ENCODE measurements around the gene RGS7. TPM values are rescaled to one million over a fixed set of nuclear protein-coding genes. Genes with fewer than 3 reads are reported as not detected.
"Not testable (repeated sequence)": the region's sequence is repeated elsewhere in the genome, so short reads cannot be mapped to it uniquely, and the experiment has no call there.

RGS7 gene
- total RNA-seq, 1 donor from 2014 or later: 0.58 TPM

DNA sequence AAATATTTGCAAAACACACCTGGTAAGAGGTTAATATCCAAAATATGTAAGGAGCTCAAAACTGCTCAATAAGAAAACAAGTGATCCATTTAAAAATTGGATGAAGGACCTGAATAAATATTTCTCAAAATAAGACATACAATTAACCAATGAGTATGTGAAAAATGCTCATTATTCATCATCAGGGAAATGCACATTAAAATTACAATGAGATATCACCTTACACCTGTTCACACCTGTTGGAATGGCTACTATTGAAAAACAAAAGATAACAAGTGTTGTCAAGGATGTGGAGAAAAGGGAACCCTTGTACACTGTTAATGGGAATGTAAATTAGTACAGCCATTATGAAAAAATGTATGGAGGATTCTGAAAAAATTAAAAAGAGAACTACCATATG lies 609.1 kb downstream of the RGS7 start:
- no peak for DNase-seq (ENCODE audit: extremely low read depth, low read depth, low spot score)

DNA sequence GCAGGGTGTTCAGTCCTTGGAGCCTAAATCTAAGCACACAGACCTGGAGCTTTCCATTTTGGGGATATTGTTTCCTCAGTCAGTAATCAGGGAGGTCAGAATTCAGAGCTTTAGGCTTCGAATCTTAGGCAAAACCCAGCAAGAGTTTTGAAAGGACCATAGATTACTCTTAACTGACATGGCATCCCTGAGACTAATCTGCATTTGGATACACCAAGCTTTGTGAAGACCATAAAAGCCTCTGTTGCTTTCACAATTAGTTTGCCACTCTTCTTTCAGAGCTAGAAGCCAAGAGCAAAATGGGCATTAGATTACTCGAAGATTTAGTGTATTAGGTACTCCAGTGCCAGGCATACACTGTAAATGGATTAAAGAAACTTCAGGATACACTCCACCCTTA lies 613.3 kb downstream of the RGS7 start:
- DNase-seq (ENCODE audit: extremely low read depth, low read depth, low spot score): no peak

DNA sequence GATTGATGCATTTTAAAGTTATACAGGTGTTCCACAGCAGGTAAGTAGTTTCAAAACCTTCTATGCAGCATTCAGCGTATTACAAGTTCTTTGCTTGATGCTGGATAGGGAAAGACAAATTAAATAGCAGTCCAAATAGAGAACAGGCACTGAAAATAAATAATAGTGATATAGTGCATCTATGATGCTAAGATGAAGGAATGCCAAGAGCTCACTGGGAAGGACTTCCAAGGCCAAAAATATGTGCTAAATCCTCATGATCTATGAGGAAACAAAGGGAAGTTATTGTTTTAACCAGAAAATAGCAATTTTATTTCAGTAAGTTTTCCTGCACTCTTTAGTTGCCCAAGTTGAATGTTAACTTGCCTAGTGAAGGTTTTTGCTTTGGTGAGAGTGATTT lies 617.3 kb downstream of the RGS7 start:
- no peak for DNase-seq (ENCODE audit: extremely low read depth, low read depth, low spot score)

DNA sequence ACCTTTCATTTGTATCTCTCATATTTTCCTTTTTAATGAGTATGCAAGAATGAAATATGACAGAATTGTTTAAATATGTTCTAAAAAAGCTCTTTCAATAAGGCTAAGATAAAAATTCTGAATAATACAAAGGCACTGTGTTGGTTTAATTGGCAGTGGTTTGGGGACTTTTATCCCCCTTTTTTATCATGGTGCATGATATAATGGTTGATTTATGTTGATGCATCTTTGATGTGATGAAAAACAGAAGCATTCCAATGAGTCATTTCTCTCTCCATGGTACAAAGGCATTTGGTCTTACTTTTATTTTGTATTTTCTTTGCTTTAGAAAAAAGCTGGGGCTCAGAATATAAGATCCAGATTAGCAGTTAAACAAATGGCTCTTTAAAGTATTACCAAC lies 617.9 kb downstream of the RGS7 start:
- DNase-seq (ENCODE audit: extremely low read depth, low read depth, low spot score): no peak

DNA sequence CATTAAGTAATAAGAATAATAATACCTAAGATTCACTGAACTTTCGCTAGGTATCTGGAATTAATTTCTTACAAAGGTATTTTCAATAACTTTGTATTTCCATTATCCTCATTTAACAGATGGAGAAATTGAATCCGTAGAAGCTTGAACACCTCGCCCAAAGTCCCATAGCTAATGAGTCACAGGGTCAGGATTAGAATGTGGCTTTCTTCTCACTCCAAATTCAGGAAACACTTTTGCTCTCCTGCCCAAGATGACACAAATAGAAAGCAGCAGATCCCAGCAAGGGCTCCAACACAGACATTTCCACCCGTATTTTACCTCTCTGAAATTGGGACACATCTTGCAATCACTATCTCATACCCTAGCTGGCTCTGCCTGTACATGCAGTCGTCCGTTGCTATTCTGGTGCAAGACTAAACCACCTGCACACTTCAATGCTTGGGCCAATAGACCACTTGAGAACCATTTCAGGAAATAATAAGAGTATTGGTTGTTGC lies 619.2 kb downstream of the RGS7 start:
- DNase-seq (ENCODE audit: extremely low read depth, low read depth, low spot score): no peak

DNA sequence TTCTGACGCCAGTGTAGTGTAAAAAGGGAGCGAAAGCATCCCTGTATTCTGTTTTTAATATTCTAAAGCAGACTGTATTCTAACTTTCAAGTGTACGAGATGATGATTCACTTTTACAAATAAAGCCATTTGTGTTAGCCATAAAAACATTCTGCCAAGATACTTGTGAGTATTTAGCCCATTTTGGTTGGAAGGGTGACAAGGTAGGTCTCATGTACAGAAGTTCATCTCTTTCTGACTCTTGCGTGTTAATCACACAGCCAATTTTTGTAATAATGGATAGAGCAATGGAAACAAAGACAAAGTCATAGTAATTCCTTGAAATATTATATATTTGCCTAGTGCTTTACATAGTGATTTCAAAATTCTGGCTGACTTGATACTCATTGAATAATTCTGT lies 619.7 kb downstream of the RGS7 start:
- no peak for DNase-seq (ENCODE audit: extremely low read depth, low read depth, low spot score)

DNA sequence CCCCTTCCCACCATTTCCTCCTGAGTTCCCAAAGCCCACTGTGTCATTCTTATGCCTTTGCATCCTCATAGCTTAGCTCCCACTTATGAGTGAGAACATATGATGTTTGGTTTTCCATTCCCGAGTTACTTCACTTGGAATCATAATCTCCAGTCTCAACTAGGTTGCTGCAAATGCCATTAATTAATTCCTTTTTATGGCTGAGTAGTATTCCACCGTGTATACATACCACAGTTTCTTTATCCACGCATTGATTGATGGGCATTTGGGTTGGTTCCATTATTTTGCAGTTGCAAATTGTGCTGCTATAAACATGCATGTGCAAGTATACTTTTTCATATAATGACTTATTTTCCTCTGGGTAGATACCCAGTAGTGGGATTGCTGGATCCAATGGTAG lies 622.3 kb downstream of the RGS7 start:
- not testable (repeated sequence) for DNase-seq (ENCODE audit: extremely low read depth, low read depth, low spot score)

DNA sequence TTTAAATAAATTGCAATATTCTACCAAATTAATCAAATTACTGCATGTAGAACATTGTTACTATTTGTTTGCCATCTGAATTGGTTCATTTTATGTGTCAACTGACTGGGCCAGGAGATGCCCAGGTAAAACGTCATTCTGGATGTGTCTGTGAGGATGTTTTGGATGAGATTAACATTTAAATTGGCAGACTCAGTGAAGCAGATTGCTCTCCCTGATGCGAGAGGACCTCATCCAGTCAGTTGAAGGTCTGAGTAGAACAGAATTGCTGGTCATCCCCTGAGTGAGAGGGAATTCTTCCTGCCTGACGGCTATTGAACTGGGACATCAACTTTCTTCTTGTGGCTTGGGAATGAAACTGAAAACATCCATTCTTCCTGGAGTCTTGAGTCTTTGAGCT lies 623.0 kb downstream of the RGS7 start:
- DNase-seq (ENCODE audit: extremely low read depth, low read depth, low spot score): no peak

DNA sequence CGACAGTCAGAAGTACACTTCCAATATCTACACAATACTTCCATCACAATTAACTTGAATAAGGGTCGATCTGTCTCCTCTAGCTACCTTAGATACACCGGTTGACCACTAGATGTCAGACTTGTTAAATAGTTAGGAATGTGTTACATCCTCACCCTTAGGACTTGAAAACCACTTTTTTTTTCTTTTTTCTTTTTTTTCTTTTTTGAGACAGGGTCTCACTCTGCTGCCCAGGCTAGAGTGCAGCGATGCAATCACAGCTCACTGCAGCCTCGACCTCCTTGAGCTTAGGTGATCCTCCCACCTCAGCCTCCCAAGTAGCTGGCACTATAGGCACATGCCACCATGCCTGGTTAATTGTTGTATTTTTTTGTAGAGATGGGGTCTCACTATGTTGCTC lies 624.6 kb downstream of the RGS7 start:
- DNase-seq (ENCODE audit: extremely low read depth, low read depth, low spot score): peak; percentile 33

Other genes starting within 250 kb of the RGS7 start
- gene FH, start 162.6 kb upstream of the RGS7 start, total RNA-seq: 51.1 and 55.3 TPM in 2 replicates
- 3.1 TPM in 1 of 2 replicates, not detected in the other for gene KMO, start 175.2 kb upstream of the RGS7 start, total RNA-seq

Data from glomerular endothelial cell (primary cell).